Measurements from ENCODE around the gene TVP23A.
"Not testable (repeated sequence)": the region's sequence is repeated elsewhere in the genome, so short reads cannot be mapped to it uniquely, and the experiment has no call there.

Gene TVP23A

GRCh38 chr16:10835281-10835931 lies 16.8 kb upstream of the TVP23A start:
- DNase-seq (ENCODE audit: low spot score) = no peak

DNA sequence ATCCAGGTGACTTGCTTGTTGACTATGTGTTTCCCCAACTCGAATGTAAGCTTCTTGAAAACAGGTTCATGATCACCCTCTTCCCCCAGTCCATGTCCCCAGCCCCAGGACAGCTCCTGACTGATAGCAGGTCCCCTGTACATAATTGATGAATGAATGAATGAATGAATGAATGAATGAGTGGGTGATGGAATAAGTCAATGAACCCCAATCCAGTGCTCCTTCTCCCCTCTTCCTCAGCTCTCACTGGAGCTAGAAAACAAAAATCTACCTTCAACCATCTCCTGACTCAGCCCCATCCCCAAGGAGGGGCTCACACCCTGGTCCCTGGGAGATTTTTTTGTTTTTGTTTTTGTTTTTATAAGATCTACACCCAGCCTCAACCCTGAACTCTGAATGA lies 16.2 kb upstream of the TVP23A start:
- DNase-seq (ENCODE audit: low spot score) = no peak

- DNase-seq (ENCODE audit: low spot score) = no peak
These were observed 15.5 kb upstream of the TVP23A start for GRCh38 chr16:10834130-10834529.

GRCh38 chr16:10833271-10833670 lies 14.7 kb upstream of the TVP23A start:
- DNase-seq (ENCODE audit: low spot score) = no peak

GRCh38 chr16:10831894-10832886 lies 13.6 kb upstream of the TVP23A start:
- DNase-seq (ENCODE audit: low spot score) = no peak

- DNase-seq (ENCODE audit: low spot score) = not testable (repeated sequence)
These were observed 11.6 kb upstream of the TVP23A start for GRCh38 chr16:10830240-10830639.

DNA sequence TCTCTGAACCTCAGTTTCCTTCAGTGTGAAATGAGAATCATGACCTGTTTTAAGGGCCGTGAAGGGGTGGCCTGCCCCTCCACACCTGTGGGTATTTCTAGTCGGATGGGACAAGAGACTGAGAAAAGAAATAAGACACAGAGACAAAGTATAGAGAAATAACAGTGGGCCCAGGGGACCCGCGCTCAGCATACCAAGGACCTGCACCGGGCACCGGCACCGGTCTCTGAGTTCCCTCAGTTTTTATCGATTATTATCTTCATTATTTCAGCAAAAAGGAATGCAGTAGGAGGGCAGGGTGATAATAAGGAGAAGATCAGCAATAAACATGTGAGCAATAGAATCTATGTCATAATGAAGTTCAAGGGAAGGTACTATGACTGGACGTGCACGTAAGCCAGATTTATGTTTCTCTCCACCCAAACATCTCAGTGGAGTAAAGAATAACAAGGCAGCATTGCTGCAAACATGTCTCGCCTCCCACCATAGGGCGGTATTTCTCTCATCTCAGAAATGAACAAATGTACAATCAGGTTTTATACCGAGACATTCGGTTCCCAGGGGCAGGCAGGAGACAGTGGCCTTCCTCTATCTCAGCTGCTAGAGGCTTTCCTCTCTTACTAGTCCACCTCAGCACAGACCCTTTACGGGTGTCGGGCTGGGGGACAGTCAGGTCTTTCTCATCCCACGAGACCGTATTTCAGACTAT lies 10.9 kb upstream of the TVP23A start:
- not testable (repeated sequence) for DNase-seq (ENCODE audit: low spot score)

DNA sequence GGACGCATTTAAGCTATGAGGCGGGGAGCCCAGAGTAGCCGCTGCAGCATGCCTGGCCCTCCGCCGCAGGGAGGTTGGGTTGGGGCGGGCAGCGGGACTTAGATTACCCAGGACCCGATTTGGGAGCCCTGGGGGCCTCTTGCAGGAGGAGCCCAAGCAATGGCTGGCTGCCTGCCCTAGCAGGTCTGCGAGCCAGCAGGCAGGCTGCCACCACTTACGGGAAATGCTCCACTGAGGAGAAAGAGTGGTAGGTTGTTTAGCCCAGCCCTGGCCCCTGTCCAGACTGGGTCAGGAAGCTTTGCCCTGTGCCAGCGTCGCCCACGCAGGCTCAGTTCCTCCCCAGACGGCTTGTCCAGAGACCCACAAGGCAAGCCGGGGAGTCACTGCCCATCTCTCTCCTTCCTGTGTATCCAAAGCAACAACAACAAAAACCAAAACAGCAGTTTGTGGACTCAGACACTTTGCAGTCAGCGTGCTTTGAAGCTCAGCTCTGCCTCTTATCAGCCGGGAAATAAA lies 10.3 kb upstream of the TVP23A start:
- peak; percentile 59 for DNase-seq (ENCODE audit: low spot score)

DNA sequence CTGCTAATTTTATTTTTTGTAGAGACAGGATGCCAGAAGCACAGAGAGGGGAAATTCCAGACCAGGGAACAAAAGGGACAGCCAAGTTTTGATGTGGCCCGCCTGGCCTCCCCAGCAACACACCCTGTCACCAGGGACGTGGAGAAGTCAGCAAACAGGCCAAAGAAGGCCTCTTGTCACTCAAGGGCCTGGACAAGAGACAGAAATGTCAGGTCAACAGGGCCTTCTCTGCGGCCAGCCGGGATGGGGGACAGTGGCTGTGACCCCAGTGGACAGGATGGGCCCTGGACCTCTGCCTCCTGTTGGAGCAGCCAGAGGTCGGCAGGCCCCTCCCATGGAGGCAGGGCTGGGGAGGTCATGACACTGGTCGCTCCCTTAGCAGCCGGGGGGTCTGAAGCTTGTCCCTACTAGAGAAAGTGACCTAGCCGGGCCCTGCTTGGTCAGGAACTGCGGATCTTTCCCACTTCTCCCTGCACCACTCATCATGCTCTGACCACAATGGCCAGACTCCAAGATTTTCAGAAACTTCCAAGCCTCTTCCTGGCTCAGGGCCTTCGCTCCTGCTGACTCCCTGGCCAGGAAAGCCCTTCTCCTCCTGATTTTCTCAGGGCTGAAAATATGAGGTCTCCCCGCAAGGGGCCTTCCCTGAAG lies 9.2 kb upstream of the TVP23A start:
- peak; percentile 6 for DNase-seq (ENCODE audit: low spot score)

GRCh38 chr16:10824111-10824893 lies 5.7 kb upstream of the TVP23A start:
- no peak for DNase-seq (ENCODE audit: low spot score)

DNA sequence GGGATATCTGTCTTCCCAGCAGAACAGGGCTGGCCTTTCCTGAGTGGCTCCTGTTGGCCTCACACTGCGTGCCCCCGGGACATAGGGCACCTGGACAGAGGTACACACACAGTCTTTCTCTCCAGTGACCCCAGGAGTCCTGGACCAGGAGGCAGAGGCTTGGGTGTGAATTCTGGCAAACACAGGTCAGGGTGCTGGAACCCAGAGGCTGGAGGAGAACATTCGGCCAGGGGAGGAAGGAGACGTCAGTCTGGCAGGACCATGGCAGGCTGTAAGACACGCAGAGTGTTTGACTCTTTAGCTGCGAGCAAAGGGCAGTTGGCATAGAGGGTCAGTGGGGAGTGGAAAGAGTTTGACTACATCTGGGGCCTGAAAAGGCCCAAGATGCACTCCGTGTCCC lies 4.1 kb upstream of the TVP23A start:
- no peak for DNase-seq (ENCODE audit: low spot score)

- no peak for DNase-seq (ENCODE audit: low spot score)
These were observed 2.0 kb upstream of the TVP23A start for GRCh38 chr16:10820546-10820945.

DNA sequence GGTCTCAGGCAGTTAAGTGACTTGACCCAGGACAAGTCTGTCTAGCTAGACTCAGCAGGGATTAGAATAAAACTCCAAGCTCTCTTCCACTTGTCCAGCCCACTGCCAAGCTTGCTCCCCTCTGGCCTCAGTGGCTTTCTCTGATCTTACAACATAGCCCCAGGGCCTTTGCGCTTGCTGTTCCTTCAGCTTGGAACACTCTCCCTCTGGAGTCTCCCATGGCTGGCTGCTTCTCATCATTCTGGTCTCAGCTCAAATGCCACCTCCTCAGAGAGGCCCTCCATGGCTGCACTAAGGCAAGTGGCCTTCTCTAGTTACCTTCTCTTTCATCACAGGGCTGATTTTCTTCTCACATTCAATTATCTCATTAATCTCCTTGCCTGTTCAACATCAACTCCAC lies 1.1 kb downstream of the TVP23A start:
- no peak for DNase-seq (ENCODE audit: low spot score)

- DNase-seq (ENCODE audit: low spot score) = no peak
These were observed 5.5 kb downstream of the TVP23A start for GRCh38 chr16:10813099-10813455.

- no peak for DNase-seq (ENCODE audit: low spot score)
These were observed 6.1 kb downstream of the TVP23A start for GRCh38 chr16:10812312-10813098.

DNA sequence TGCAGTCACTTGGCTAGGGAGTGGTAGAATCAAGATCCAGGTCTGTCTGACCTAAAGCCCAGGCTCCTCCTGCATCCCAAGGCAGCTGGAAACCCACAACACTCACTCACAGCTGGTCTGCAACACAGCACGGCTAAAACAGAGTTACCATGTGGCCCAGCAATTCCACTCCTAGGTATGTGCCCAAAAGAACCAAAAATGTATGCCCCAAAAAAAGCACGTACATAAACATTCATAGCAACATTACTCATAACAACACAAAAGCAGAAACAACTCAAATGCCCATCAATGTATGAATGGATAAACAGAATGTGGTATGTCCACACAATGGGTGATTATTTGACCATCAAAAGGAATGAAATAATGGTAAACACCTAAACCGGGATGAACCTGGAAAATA lies 8.9 kb downstream of the TVP23A start:
- DNase-seq (ENCODE audit: low spot score) = no peak

- DNase-seq (ENCODE audit: low spot score) = no peak
These were observed 9.7 kb downstream of the TVP23A start for GRCh38 chr16:10808850-10809249.

DNA sequence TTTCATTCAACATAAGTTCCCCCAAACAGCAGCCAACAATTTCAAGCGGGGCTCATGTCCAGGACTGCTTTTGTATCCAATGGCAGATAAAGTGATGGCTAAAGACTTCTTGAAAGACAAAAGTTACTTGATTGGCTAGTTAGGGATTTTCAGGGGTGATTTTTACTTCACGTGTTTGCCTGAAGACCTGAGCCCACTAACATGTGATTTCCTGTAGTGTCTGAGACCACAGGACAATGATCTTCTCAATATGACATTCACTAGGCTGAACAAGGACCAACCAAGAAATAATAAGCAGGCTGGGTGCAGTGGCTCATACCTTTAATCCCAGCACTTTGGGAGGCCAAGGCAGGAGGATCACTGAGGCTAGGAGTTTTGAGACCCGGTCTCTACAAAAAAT lies 10.4 kb downstream of the TVP23A start:
- DNase-seq (ENCODE audit: low spot score) = no peak

DNA sequence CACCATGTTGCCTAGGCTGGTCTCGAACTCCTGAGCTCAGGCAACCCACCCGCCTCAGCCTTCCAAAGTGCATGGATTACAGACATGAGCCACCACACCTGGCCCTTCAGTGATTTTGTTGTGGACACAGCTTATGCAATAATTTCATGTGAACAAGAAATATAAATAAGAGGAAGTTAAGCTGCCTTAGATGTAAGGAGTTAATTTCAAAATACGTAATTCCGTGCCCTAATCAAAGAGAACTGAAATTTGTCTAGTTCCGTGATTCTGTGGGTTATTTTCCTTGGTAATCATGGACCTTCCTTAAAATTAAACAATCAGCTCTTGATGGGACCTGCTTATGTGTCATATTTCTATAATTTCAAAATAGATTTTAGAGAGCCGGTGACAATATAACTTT lies 11.9 kb downstream of the TVP23A start:
- DNase-seq (ENCODE audit: low spot score) = no peak

DNA sequence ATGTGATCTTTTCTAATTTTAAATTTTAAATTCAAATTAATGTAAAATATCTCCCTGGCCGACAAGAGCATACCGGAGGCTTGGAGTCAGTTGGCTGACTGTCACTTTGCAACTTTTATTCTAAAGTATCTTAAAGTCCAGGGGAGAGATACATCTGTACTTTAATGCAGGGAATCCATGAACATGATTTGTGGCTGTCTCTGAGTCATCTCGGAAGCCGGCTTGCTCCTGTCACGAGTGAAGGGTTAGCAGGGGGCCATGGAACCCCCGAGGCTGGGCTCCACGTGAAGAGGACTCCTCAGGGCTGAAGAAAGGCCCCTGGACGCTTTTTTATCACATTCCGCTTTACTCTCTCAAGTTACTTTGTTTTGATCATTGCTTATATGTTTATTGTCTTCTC lies 13.3 kb downstream of the TVP23A start:
- DNase-seq (ENCODE audit: low spot score) = no peak
